ENCODE results near the gene PSMC4.

GRCh38 chr19:39995794-39996193 is 24.8 kb downstream of the PSMC4 start:
- no peak for TF ChIP-seq POLR2A (IDR thresholded peaks at IDR 0.05)
- TF ChIP-seq CTCF (IDR thresholded peaks at IDR 0.05), result no peak
